Osteocyte (in vitro differentiated cells): Measurements from ENCODE around the gene INPP1. TPM values are rescaled to one million over a fixed set of nuclear protein-coding genes. Genes with fewer than 3 reads are reported as not detected.
A peak's percentile ranks its signal among the peaks of the same experiment; 100 is the strongest.

Experiments used
- DNase-seq: peaks from one replicate; pipeline ENCODE4 v3.0.0; 2021; ENCODE audit warnings: mixed read lengths; ENCODE audit not compliant: unreplicated experiment; ENCODE audit errors: extremely low spot score
- H3K27ac Mint-ChIP-seq: one replicate; pipeline ENCODE4 v1.8.0; 2021; ENCODE audit warnings: mild to moderate bottlenecking, mixed read lengths; ENCODE audit not compliant: unreplicated experiment
- H3K27me3 Mint-ChIP-seq: one replicate; pipeline ENCODE4 v1.8.0; 2021; ENCODE audit warnings: mixed read lengths; ENCODE audit not compliant: unreplicated experiment
- H3K36me3 Mint-ChIP-seq: one replicate; pipeline ENCODE4 v1.8.0; 2021; ENCODE audit warnings: mixed read lengths; ENCODE audit not compliant: unreplicated experiment
- H3K4me1 Mint-ChIP-seq: one replicate; pipeline ENCODE4 v1.8.0; 2021; ENCODE audit warnings: mixed read lengths; ENCODE audit not compliant: unreplicated experiment
- H3K4me3 Mint-ChIP-seq: one replicate; pipeline ENCODE4 v1.8.0; 2021; ENCODE audit warnings: mild to moderate bottlenecking, moderate library complexity, mixed read lengths; ENCODE audit not compliant: unreplicated experiment
- H3K9me3 Mint-ChIP-seq: one replicate; pipeline ENCODE4 v1.8.0; 2021; ENCODE audit warnings: mixed read lengths; ENCODE audit not compliant: unreplicated experiment
- total RNA-seq: library from RNA; stranded (reverse); gene quantifications from 2 replicates; pipeline ENCODE4 v1.2.1, GENCODE V29; 2021
- TF ChIP-seq, protein P1 (sequence below): fragments of 200-600 bp; sonication (generic); IDR thresholded peaks from 2 replicates; pipeline ENCODE4 v1.5.0; 2021; ENCODE audit warnings: antibody characterized with exemption, mild to moderate bottlenecking, moderate library complexity

Gene INPP1
- total RNA-seq, 1 donor from 2014 or later = 17.3 TPM

GRCh38 chr2:190404487-190404886 lies 61.1 kb downstream of the INPP1 start:
- no peak overlapping the region for H3K27ac Mint-ChIP-seq
- TF ChIP-seq, protein P1, sequence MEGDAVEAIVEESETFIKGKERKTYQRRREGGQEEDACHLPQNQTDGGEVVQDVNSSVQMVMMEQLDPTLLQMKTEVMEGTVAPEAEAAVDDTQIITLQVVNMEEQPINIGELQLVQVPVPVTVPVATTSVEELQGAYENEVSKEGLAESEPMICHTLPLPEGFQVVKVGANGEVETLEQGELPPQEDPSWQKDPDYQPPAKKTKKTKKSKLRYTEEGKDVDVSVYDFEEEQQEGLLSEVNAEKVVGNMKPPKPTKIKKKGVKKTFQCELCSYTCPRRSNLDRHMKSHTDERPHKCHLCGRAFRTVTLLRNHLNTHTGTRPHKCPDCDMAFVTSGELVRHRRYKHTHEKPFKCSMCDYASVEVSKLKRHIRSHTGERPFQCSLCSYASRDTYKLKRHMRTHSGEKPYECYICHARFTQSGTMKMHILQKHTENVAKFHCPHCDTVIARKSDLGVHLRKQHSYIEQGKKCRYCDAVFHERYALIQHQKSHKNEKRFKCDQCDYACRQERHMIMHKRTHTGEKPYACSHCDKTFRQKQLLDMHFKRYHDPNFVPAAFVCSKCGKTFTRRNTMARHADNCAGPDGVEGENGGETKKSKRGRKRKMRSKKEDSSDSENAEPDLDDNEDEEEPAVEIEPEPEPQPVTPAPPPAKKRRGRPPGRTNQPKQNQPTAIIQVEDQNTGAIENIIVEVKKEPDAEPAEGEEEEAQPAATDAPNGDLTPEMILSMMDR = no peak
- no peaks in the 10 kb centered on the region for H3K4me1 Mint-ChIP-seq
- no peaks in the 10 kb centered on the region for H3K36me3 Mint-ChIP-seq
- peaks cover 4% of the 10 kb centered on the region for H3K9me3 Mint-ChIP-seq
- no peak for DNase-seq
- H3K4me3 Mint-ChIP-seq = no peak overlapping the region
- H3K27me3 Mint-ChIP-seq = peaks cover under 1% of the 10 kb centered on the region

DNA sequence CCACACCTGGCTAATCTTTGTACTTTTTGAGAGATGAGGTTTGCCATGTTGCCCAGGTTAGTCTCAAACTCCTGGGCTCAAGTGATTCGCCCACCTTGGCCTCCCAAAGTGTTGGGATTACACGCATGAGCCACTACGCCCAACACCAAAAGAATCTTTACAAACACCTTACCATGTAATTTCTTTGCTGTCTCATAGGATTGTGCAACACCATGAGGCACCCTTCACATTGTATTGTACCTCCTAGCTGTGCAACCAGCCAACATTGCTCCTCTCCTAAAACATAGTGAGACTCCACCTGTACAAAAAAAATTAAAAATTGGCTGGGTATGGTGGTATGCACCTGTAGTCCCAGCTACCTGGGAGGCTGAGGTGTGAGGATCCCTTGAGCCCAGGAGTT lies 61.7 kb downstream of the INPP1 start:
- no peak for DNase-seq
- no peaks in the 10 kb centered on the region for H3K4me1 Mint-ChIP-seq
- H3K4me3 Mint-ChIP-seq = no peak overlapping the region
- TF ChIP-seq, protein P1 = no peak
- peaks cover 5% of the 10 kb centered on the region for H3K27me3 Mint-ChIP-seq
- peaks cover 4% of the 10 kb centered on the region for H3K36me3 Mint-ChIP-seq
- no peak overlapping the region for H3K27ac Mint-ChIP-seq
- peaks cover 4% of the 10 kb centered on the region for H3K9me3 Mint-ChIP-seq

DNA sequence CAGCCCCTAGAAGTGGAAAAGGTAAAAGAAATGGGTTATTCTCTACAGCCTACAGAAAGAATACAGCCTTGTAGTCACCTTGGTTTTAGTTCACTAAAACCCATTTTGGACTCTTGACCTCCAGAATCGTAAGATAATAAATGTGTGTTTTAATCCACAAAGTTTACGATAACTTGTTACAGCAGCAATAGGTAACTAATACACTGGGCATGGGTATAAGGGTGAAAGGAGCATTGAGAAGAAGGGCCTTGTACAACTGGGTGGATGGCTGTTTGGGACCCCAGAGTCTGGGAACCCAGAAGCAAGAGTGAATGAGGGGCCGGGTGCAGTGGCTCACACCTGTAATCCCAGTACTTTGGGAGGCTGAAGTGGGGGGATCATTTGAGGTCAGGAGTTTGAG lies 62.6 kb downstream of the INPP1 start:
- H3K36me3 Mint-ChIP-seq = peaks cover 4% of the 10 kb centered on the region
- H3K4me3 Mint-ChIP-seq = no peak overlapping the region

GRCh38 chr2:190406805-190407204 lies 63.4 kb downstream of the INPP1 start:
- no peak for DNase-seq
- Mint-ChIP-seq H3K27ac (no peak overlapping the region), H3K36me3 (peaks cover 4% of the 10 kb centered on the region), H3K4me3 (no peak overlapping the region), H3K4me1 (no peaks in the 10 kb centered on the region), H3K27me3 (peaks cover 5% of the 10 kb centered on the region), H3K9me3 (peaks cover 4% of the 10 kb centered on the region)
- TF ChIP-seq, protein P1 = no peak

More for the DNA sequence above, 62.6 kb downstream of the INPP1 start:
- Mint-ChIP-seq H3K9me3 (peaks cover 4% of the 10 kb centered on the region), H3K4me1 (no peaks in the 10 kb centered on the region), H3K27ac (no peak overlapping the region), H3K27me3 (peaks cover 5% of the 10 kb centered on the region)
- TF ChIP-seq, protein P1 = no peak
- no peak for DNase-seq

DNA sequence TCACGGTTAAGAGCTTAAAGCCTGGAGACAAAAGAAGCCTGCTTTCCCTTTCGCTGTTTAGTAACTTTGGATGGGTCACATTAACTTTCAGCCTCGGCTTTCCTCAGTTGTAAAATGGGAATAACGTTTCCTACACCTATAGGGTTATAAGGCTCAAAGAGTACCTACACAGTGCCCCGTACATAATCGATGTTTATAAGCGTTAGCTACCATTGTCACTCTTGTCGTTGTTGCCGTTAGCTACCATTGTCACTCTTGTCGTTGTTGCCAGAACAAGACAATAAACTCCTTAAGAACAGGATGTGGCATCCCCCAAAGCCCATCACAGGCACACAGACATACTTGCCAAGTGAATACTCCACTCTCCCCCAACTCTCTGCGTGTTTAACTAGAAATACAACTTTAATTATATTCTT lies 63.9 kb downstream of the INPP1 start:
- H3K27ac Mint-ChIP-seq = no peak overlapping the region
- no peaks in the 10 kb centered on the region for H3K4me1 Mint-ChIP-seq
- peaks cover 5% of the 10 kb centered on the region for H3K27me3 Mint-ChIP-seq
- peaks cover 4% of the 10 kb centered on the region for H3K9me3 Mint-ChIP-seq
- H3K4me3 Mint-ChIP-seq = peak overlapping the region; percentile 61
- TF ChIP-seq, protein P1 = no peak
- H3K36me3 Mint-ChIP-seq = peaks cover 4% of the 10 kb centered on the region
- no peak for DNase-seq
